OCI-LY7 (cell line): ENCODE data around the gene CLEC18C. TPM values are rescaled to one million over a fixed set of nuclear protein-coding genes. Genes with fewer than 3 reads are reported as not detected.
"Not testable (repeated sequence)": the region's sequence is repeated elsewhere in the genome, so short reads cannot be mapped to it uniquely, and the experiment has no call there.

Experiments
- BruUV-seq: library from RNA; stranded (reverse); fragments of 400-500 nt; replicated peaks from 2 replicates; lab custom pipeline; 2021; lab: Mats Ljungman, UMichigan
- CTCF ChIA-PET: fragments of 300-600 bp; sonication (Branson Sonifier 250); formaldehyde crosslinking; loops from one replicate; lab custom pipeline; 2022; ENCODE audit warnings: antibody characterized with exemption; ENCODE audit not compliant: unreplicated experiment; lab: Charles Lee
- POLR2A ChIA-PET: fragments of 300-600 bp; sonication (Branson Sonifier 250); formaldehyde crosslinking; loops from one replicate; lab custom pipeline; 2022; ENCODE audit warnings: antibody characterized with exemption; lab: Charles Lee
- DNase-seq: peaks from one replicate; pipeline ENCODE4 v3.0.0-alpha.2; 2015; ENCODE audit warnings: low spot score
- H2AFZ ChIP-seq: fragments of 200-600 bp; sonication (generic), shearing (Covaris generic); 2 replicates; pipeline ENCODE4 v1.6.1; 2014; ENCODE audit warnings: mild to moderate bottlenecking, antibody characterized with exemption, low read length, moderate library complexity
- H3K27ac ChIP-seq: fragments of 200-600 bp; sonication (generic); 2 replicates; pipeline ENCODE4 v1.5.1; 2014; ENCODE audit warnings: mixed run types, low read depth, mild to moderate bottlenecking, moderate library complexity, low read length, inconsistent platforms; ENCODE audit not compliant: poor library complexity, severe bottlenecking
- H3K36me3 ChIP-seq: fragments of 200-600 bp; sonication (generic); 2 replicates; pipeline ENCODE4 v1.6.1; 2014; ENCODE audit warnings: mild to moderate bottlenecking, antibody characterized with exemption, low read length, moderate library complexity, mixed read lengths; ENCODE audit not compliant: insufficient read depth
- H3K4me1 ChIP-seq: fragments of 200-600 bp; sonication (generic); 2 replicates; pipeline ENCODE4 v1.5.1; 2014; ENCODE audit warnings: mild to moderate bottlenecking, low read length; ENCODE audit not compliant: insufficient read depth, poor library complexity, severe bottlenecking
- H3K4me2 ChIP-seq: fragments of 200-600 bp; sonication (generic); 2 replicates; pipeline ENCODE4 v1.6.1; 2014; ENCODE audit warnings: mild to moderate bottlenecking, low read length
- H3K4me3 ChIP-seq: fragments of 200-600 bp; sonication (generic); 2 replicates; pipeline ENCODE4 v1.5.1; 2014; ENCODE audit warnings: mild to moderate bottlenecking, low read depth, low read length; ENCODE audit not compliant: poor library complexity, severe bottlenecking
- H3K79me2 ChIP-seq: fragments of 200-600 bp; sonication (generic); 2 replicates; pipeline ENCODE4 v1.6.1; 2016; ENCODE audit warnings: low read depth, mild to moderate bottlenecking, low read length, moderate library complexity, mixed read lengths; ENCODE audit not compliant: insufficient read depth
- H3K9me2 ChIP-seq: fragments of 200-600 bp; sonication (generic); 2 replicates; pipeline ENCODE4 v1.6.1; 2016; ENCODE audit warnings: mild to moderate bottlenecking, low read length, mixed read lengths; ENCODE audit not compliant: insufficient read depth
- H3K9me3 ChIP-seq: fragments of 200-600 bp; sonication (generic); 2 replicates; pipeline ENCODE4 v1.6.1; 2014; ENCODE audit warnings: mild to moderate bottlenecking, mixed run types, low read length, mixed read lengths
- H4K20me1 ChIP-seq: fragments of 200-600 bp; sonication (generic); 2 replicates; pipeline ENCODE4 v1.6.1; 2014; ENCODE audit warnings: mild to moderate bottlenecking, antibody characterized with exemption, low read length, moderate library complexity, mixed read lengths; ENCODE audit not compliant: insufficient read depth
- intact Hi-C: fragments of 100-400 bp; cut with micrococcal nuclease; formaldehyde crosslinking; loops from one replicate; pipeline ENCODE4 v1.10.0; 2022; ENCODE audit not compliant: unreplicated experiment
- total RNA-seq, 2 experiments: library from RNA; depleted of rRNA in 1 of 2; stranded (reverse); fragments of >200 nt in 1 of 2; shearing (Covaris generic) in 1 of 2; gene quantifications; 2 replicates each; pipeline ENCODE4 v1.2.3, GENCODE V29; 2014 to 2022

Gene CLEC18C
- total RNA-seq, 2 experiments from 2014 or later = not detected

- H3K79me2 ChIP-seq, H3K4me1 ChIP-seq, H4K20me1 ChIP-seq, H3K9me3 ChIP-seq, H3K9me2 ChIP-seq, intact Hi-C loops, H3K36me3 ChIP-seq, H3K27ac ChIP-seq, H3K4me2 ChIP-seq, BruUV-seq, CTCF ChIA-PET, H3K4me3 ChIP-seq, DNase-seq, H2AFZ ChIP-seq, POLR2A ChIA-PET: not testable (repeated sequence)
Observed at GRCh38 chr16:70198230-70198629, 24.6 kb downstream of the CLEC18C start.

- H3K36me3 ChIP-seq, H3K27ac ChIP-seq, H3K4me1 ChIP-seq, H3K4me2 ChIP-seq, H3K4me3 ChIP-seq, H3K9me2 ChIP-seq, H3K79me2 ChIP-seq, H3K9me3 ChIP-seq, CTCF ChIA-PET, H4K20me1 ChIP-seq, POLR2A ChIA-PET, H2AFZ ChIP-seq, BruUV-seq, DNase-seq, intact Hi-C loops: not testable (repeated sequence)
Observed at GRCh38 chr16:70198666-70199065, 25.1 kb downstream of the CLEC18C start.

GRCh38 chr16:70199170-70199569 is 25.6 kb downstream of the CLEC18C start:
- POLR2A ChIA-PET, H3K27ac ChIP-seq, H3K36me3 ChIP-seq, H3K4me3 ChIP-seq, H3K4me1 ChIP-seq, H3K79me2 ChIP-seq, H3K4me2 ChIP-seq, H3K9me2 ChIP-seq, DNase-seq, intact Hi-C loops, H2AFZ ChIP-seq, BruUV-seq, H4K20me1 ChIP-seq, CTCF ChIA-PET, H3K9me3 ChIP-seq: not testable (repeated sequence)

- H3K4me1 ChIP-seq, H3K4me2 ChIP-seq, H3K9me3 ChIP-seq, H3K79me2 ChIP-seq, intact Hi-C loops, H3K4me3 ChIP-seq, H4K20me1 ChIP-seq, H2AFZ ChIP-seq, H3K27ac ChIP-seq, H3K36me3 ChIP-seq, H3K9me2 ChIP-seq, DNase-seq, CTCF ChIA-PET: not testable (repeated sequence)
- TSS peak; percentile 44 for BruUV-seq
- POLR2A ChIA-PET = interaction anchor here (0.6 kb wide), 1 partner anchor 228 kb away, joined by 6 read pairs; no protein-coding TSS in a partner anchor
Observed at GRCh38 chr16:70200063-70200462, 26.5 kb downstream of the CLEC18C start.

- H3K79me2 ChIP-seq, H3K4me3 ChIP-seq, H3K4me1 ChIP-seq, H3K9me3 ChIP-seq, BruUV-seq, intact Hi-C loops, H3K27ac ChIP-seq, DNase-seq, H4K20me1 ChIP-seq, H2AFZ ChIP-seq, CTCF ChIA-PET, H3K9me2 ChIP-seq, POLR2A ChIA-PET, H3K4me2 ChIP-seq: not testable (repeated sequence)
- H3K36me3 ChIP-seq = peaks cover 15% of the 10 kb centered on the region
Observed at GRCh38 chr16:70203508-70203907, 29.9 kb downstream of the CLEC18C start.

GRCh38 chr16:70204010-70204409 is 30.4 kb downstream of the CLEC18C start:
- H3K9me2 ChIP-seq, BruUV-seq, intact Hi-C loops, DNase-seq, H3K79me2 ChIP-seq, H3K4me1 ChIP-seq, H3K27ac ChIP-seq, CTCF ChIA-PET, H3K4me3 ChIP-seq, H4K20me1 ChIP-seq, H2AFZ ChIP-seq, POLR2A ChIA-PET, H3K4me2 ChIP-seq, H3K9me3 ChIP-seq: not testable (repeated sequence)
- H3K36me3 ChIP-seq = peaks cover 16% of the 10 kb centered on the region
